Large intestine (tissue), 3 donors: ENCODE data around the gene SEMA4G. TPM values are rescaled to one million over a fixed set of nuclear protein-coding genes. Genes with fewer than 3 reads are reported as not detected.

ENCODE experiments used
- DNase-seq, 2 donors: peaks; one replicate each; pipeline versions ENCODE4 v3.0.0 to v3.0.0-alpha.2; 2013
- H3K27ac ChIP-seq: one replicate; pipeline ENCODE4 v1.5.1; 2013; ENCODE audit warnings: low read length
- H3K27me3 ChIP-seq: 2 replicates; pipeline ENCODE4 v1.6.1; 2013; ENCODE audit warnings: low read length; ENCODE audit not compliant: control insufficient read depth, insufficient read depth
- H3K36me3 ChIP-seq: 2 replicates; pipeline ENCODE4 v1.6.1; 2013; ENCODE audit warnings: low read length; ENCODE audit not compliant: control insufficient read depth, insufficient read depth
- H3K4me1 ChIP-seq: one replicate; pipeline ENCODE4 v1.6.1; 2013; ENCODE audit warnings: low read length; ENCODE audit not compliant: control insufficient read depth, insufficient read depth
- H3K4me3 ChIP-seq: one replicate; pipeline ENCODE4 v1.5.1; 2013; ENCODE audit warnings: low read length
- H3K9me3 ChIP-seq: one replicate; pipeline ENCODE4 v1.6.1; 2013; ENCODE audit warnings: mild to moderate bottlenecking, low read depth, low read length, moderate library complexity; ENCODE audit not compliant: control insufficient read depth
- WGBS: methylation state at CpG from one replicate; pipeline ENCODE4 v1.1.5; 2013; ENCODE audit warnings: low lambda C conversion rate; ENCODE audit not compliant: insufficient coverage; 5-methylcytosine and 5-hydroxymethylcytosine counted together
- polyA plus RNA-seq: library from polyadenylated mRNA; unstranded; fragments of 120-200 nt; gene quantifications from one replicate; pipeline ENCODE4 v1.2.1, GENCODE V29; 2013

The SEMA4G gene
- polyA plus RNA-seq, 1 donor: 121 TPM

DNA sequence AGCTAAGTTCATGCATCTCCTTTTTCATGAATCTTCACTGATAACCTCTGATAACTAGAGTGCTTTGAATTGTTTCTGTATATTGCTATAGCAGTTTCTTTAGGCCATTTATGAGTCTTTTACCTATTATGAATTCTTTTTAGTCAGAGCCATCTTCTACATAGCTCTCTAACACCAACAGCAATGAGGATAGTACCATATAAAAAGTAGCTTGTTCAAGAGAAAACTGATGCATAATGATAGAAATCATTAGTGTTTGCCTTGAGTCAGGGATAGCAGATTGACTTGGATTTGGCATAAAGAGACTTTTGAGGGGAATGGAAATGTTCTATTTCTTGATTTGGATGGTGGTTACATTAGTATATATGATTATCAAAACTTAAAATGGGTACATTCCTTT, 25.8 kb upstream of the SEMA4G start:
- no peaks in the 10 kb centered on the region for H3K9me3 ChIP-seq
- no peak for DNase-seq
- no peak overlapping the region for H3K27ac ChIP-seq
- no peak overlapping the region for H3K4me3 ChIP-seq
- peaks cover 60% of the 10 kb centered on the region for H3K36me3 ChIP-seq
- H3K4me1 ChIP-seq: no peaks in the 10 kb centered on the region
- H3K27me3 ChIP-seq: no peaks in the 10 kb centered on the region

DNA sequence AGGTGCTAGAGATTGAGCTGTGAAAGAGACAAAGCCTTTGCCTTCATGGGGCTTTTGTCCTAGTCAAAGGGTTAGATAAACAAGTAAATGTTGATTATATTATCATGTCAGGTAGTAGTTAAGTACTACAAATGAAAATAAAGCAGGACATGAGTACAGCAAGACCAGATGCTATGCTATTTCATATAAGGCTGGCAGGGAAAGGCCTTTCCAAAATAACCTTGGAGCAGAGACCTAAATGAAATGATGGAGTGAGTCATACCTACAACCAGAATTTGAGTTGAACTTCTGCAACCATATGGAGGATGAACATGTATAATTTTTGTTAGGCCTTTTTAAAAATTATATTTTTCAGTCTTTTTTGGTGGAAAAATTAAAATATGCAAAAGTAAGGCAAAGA, 23.6 kb upstream of the SEMA4G start:
- Histone ChIP-seq H3K27ac (no peak overlapping the region), H3K4me3 (no peak overlapping the region), H3K27me3 (no peaks in the 10 kb centered on the region), H3K9me3 (no peaks in the 10 kb centered on the region), H3K36me3 (peaks cover 68% of the 10 kb centered on the region), H3K4me1 (no peaks in the 10 kb centered on the region)
- DNase-seq: no peak

DNA sequence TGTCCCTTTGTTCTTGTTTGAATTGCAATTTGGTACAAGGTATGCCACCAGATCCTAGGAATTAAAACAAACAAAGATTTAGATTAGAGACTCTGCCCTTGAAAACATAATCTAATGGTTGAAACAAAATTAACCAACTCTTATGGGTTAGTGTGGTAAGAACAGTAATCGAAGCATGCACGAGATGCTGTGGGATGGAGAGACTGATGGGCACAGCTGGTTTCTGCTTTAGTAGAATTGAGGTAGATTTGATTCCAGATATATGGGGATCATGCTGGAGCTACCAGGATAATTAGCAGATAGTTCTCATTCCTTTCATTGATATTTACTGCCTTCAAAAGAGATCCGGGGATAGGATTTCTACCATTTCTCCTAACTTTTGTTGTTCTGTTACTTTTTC, 20.4 kb upstream of the SEMA4G start:
- DNase-seq: no peak
- WGBS: 100% methylated on average over 1 of the region's 3 CpGs
- H3K36me3 ChIP-seq: peaks cover 54% of the 10 kb centered on the region
- H3K4me3 ChIP-seq: no peak overlapping the region
- no peak overlapping the region for H3K27ac ChIP-seq
- H3K9me3 ChIP-seq: no peaks in the 10 kb centered on the region
- no peaks in the 10 kb centered on the region for H3K4me1 ChIP-seq
- no peaks in the 10 kb centered on the region for H3K27me3 ChIP-seq

DNA sequence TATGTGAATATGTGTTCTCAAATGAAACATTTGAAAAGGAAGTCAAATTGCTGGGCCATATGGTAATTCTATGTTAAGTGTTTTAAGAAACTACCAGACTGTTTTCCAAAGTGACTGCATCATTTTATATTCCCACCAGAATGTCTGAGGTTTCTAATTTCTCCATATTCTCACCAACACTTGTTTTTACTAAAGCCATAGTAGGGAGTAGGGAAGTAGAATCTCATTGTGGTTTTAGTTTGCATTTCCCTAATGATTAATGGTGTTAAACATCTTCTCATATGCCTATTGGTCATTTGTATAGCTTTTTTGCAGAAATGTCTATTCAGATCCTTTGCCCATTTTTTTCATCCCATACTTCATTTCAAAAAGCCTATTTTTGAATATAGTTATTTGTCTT, 9.1 kb upstream of the SEMA4G start:
- Histone ChIP-seq H3K27me3 (no peaks in the 10 kb centered on the region), H3K36me3 (peaks cover 47% of the 10 kb centered on the region), H3K4me1 (peaks cover 3% of the 10 kb centered on the region), H3K27ac (no peak overlapping the region), H3K4me3 (no peak overlapping the region), H3K9me3 (no peaks in the 10 kb centered on the region)
- no peak for DNase-seq

GRCh38 chr10:100962351-100963080, 6.8 kb upstream of the SEMA4G start:
- 71% methylated on average over 1 of the region's 4 CpGs for WGBS
- Histone ChIP-seq H3K4me1 (peaks cover 6% of the 10 kb centered on the region), H3K27me3 (no peaks in the 10 kb centered on the region), H3K36me3 (peaks cover 47% of the 10 kb centered on the region), H3K4me3 (no peak overlapping the region), H3K27ac (no peak overlapping the region), H3K9me3 (no peaks in the 10 kb centered on the region)
- no peak for DNase-seq

DNA sequence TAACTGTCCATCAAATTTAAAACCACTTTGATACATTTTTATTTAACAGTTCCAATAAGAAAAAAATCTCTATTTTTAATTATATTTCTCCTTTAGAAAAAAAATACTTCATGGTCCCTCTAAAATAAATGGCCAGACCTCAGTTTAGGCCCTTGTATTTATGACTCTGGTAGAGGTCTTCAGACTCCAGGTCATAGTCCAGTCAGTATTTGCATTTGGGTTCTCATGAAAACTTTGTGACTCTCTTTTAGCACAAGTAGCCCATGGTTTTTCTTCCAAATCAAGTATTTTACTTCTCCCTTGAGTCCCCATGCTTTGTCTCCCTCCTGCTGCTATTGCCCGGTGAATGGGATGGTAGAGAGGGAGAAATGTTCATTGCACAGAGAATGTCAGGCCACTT, 5.5 kb upstream of the SEMA4G start:
- H3K36me3 ChIP-seq: peaks cover 40% of the 10 kb centered on the region

GRCh38 chr10:100965820-100966219, 3.5 kb upstream of the SEMA4G start:
- Histone ChIP-seq H3K36me3 (peaks cover 28% of the 10 kb centered on the region), H3K27ac (no peak overlapping the region), H3K27me3 (no peaks in the 10 kb centered on the region), H3K9me3 (no peaks in the 10 kb centered on the region), H3K4me3 (no peak overlapping the region), H3K4me1 (peaks cover 16% of the 10 kb centered on the region)
- no CpG with 5 or more reads among the region's 5 CpGs for WGBS
- DNase-seq: no peak

More for the DNA sequence above, 5.5 kb upstream of the SEMA4G start:
- WGBS: no CpG with 5 or more reads among the region's 1 CpG
- H3K4me1 ChIP-seq: peaks cover 16% of the 10 kb centered on the region
- DNase-seq: no peak
- no peaks in the 10 kb centered on the region for H3K9me3 ChIP-seq
- no peak overlapping the region for H3K4me3 ChIP-seq
- no peaks in the 10 kb centered on the region for H3K27me3 ChIP-seq
- no peak overlapping the region for H3K27ac ChIP-seq

DNA sequence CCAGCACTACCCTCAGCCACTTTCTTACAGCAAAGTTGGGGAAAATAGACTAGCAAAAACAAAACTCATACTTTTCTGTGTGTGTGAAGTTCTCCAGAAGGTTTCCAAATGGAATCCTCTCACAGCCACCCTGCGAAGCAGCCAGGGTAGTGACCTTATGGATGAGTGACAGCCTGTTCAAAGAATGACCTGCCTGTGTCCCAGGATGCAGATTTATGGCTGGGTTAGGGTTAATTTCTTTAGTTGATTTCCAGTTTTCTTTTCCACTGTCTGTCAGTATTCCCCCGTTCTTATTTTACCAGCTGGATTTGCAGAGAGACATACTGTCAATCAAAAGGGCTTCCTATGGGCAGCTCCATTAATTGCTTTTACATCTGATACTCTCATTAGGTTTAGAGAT, 2.4 kb upstream of the SEMA4G start:
- no peak for DNase-seq
- Histone ChIP-seq H3K27ac (no peak overlapping the region), H3K4me1 (peaks cover 21% of the 10 kb centered on the region), H3K9me3 (no peaks in the 10 kb centered on the region), H3K27me3 (no peaks in the 10 kb centered on the region), H3K4me3 (no peak overlapping the region), H3K36me3 (peaks cover 25% of the 10 kb centered on the region)
- WGBS: no CpG with 5 or more reads among the region's 2 CpGs

DNA sequence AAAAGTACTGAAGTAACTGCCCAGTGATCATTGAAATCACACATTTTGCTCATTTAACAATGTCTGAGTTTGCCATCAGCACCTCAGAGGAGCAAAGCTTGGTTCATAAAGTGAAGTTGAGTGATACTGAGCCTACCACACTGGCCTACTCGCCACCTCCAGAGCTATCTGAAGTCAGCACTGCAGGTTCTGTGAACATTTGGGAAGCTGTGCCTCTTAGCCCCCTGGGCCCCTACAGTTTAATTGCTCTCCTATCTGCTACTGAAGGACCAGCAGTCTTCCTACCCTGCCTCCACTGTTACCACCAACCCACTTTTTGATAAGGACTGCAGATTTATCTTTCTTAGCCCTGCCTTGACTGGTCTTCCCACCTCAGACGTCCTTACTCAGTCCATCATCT, 2.0 kb upstream of the SEMA4G start:
- DNase-seq: no peak
- WGBS: 43% methylated on average over 1 of the region's 2 CpGs
- Histone ChIP-seq H3K9me3 (no peaks in the 10 kb centered on the region), H3K27ac (no peak overlapping the region), H3K27me3 (no peaks in the 10 kb centered on the region), H3K4me1 (peaks cover 25% of the 10 kb centered on the region), H3K4me3 (no peak overlapping the region), H3K36me3 (peaks cover 23% of the 10 kb centered on the region)

GRCh38 chr10:100968062-100968736, 1.1 kb upstream of the SEMA4G start:
- DNase-seq: no peak
- Histone ChIP-seq H3K36me3 (peaks cover 23% of the 10 kb centered on the region), H3K27me3 (no peaks in the 10 kb centered on the region), H3K4me1 (peaks cover 33% of the 10 kb centered on the region), H3K27ac (no peak overlapping the region), H3K4me3 (peak overlapping the region; percentile 88), H3K9me3 (no peaks in the 10 kb centered on the region)
- no CpG with 5 or more reads among the region's 2 CpGs for WGBS

- no CpG with 5 or more reads among the region's 9 CpGs for WGBS
- H3K36me3 ChIP-seq: peaks cover 28% of the 10 kb centered on the region
- peaks cover 33% of the 10 kb centered on the region for H3K4me1 ChIP-seq
- H3K9me3 ChIP-seq: no peaks in the 10 kb centered on the region
- no peak for DNase-seq
- peak overlapping the region; percentile 88 for H3K4me3 ChIP-seq
- no peaks in the 10 kb centered on the region for H3K27me3 ChIP-seq
- peak overlapping the region; percentile 18 for H3K27ac ChIP-seq
Measured at GRCh38 chr10:100968863-100969186, 479 bp upstream of the SEMA4G start.
